ENCODE results near the gene NFATC1. TPM values are rescaled to one million over a fixed set of nuclear protein-coding genes. Genes with fewer than 3 reads are reported as not detected.

Gene NFATC1
- total RNA-seq, 4 donors from 2014 or later, result 13.1 to 21.3 (median 16.2) TPM

GRCh38 chr18:79354350-79354749 is 41.4 kb upstream of the NFATC1 start:
- ATAC-seq, result no peak
- WGBS, 2 donors (ENCODE audit: low coverage in 1 of 2), result 80% methylated on average over 2 of the region's 8 CpGs; no CpG with 5 or more reads in 1 of the 2 donors
- Histone ChIP-seq H3K27ac (no peak overlapping the region), H3K27me3 (no peaks in the 10 kb centered on the region), H3K4me3 (no peak overlapping the region), H3K36me3 (peaks cover 0 to 65% of the 10 kb centered on the region in 2 donors), H3K9me3 (no peaks in the 10 kb centered on the region), H3K4me1 (no peaks in the 10 kb centered on the region)
- TF ChIP-seq POLR2AphosphoS5 (IDR thresholded peaks at IDR 0.05), result no peak
- no peak for TF ChIP-seq CTCF (IDR thresholded peaks at IDR 0.05)
- no peak for TF ChIP-seq EP300 (IDR thresholded peaks at IDR 0.05)
- TF ChIP-seq POLR2A (IDR thresholded peaks at IDR 0.05), result no peak

DNA sequence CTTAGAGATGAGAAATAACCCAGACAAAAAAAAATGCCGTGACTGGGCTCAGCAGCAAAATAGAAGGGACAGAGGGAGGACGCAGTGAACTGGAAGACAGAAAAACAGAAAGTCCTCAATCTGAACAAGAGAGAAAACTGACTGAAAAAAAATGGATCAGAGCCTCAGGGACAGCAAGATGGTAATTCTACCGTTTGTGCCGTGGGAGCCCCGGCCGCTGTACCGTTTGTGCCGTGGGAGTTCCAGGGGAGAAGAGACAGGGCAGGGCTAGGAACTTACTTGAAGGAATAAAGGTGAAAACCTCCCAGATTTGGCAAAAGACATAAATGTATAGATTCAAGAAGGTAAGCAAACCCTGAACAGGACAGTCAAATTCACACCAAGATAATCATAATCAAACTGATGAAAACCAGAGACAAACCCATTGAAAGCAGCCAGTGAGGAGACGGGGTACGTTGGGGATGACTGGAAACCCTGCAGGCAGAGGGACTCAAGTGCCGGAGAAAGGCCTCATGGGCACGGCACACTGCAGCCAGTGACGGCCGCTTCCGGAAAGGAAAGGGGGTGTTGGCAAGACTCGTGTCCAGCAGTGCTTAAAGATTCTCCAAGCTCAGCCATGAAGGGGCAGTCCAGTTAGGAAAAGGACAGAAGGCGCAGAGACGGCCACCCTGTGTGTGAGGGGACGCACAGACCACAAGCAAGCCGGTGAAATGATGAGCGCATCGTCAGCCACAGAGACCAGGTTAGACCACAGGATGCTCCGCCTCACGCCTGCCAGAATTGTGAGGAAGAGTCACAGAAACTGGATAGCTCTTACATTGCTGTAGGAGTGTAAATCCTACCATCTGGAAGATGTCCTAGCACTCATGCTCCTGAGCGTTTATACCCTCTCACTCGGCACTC is 40.0 kb upstream of the NFATC1 start:
- 87 to 92% methylated on average over 5 to 26 of the region's 26 CpGs for WGBS, 2 donors (ENCODE audit: low coverage in 1 of 2)
- Histone ChIP-seq H3K27ac (no peak overlapping the region), H3K4me1 (no peaks in the 10 kb centered on the region), H3K9me3 (no peaks in the 10 kb centered on the region), H3K27me3 (no peaks in the 10 kb centered on the region), H3K4me3 (no peak overlapping the region), H3K36me3 (peaks cover 0 to 65% of the 10 kb centered on the region in 2 donors)
- TF ChIP-seq POLR2AphosphoS5 (IDR thresholded peaks at IDR 0.05) (no peak), EP300 (IDR thresholded peaks at IDR 0.05) (no peak), CTCF (IDR thresholded peaks at IDR 0.05) (no peak), POLR2A (IDR thresholded peaks at IDR 0.05) (no peak)
- no peak for ATAC-seq

DNA sequence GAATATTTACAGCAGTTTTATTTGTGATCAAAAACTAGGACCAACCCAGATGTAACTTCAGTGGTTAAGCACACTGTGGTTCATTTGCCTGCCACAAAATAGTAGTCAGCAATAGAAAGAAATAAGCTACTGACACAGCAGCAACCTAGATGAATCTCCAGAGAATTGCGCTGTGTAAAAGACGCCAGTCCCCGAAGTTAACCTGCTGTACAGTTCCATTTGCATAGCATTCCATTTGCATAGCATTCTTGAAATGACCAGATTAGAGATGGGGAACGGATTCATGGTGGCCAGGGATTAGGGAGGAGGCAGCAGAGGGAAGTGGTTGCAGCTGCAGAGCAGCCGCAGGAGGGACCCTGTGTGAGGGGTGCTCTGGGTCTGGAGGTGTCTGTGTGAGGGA is 39.3 kb upstream of the NFATC1 start:
- H3K36me3 ChIP-seq, result peaks cover 0 to 65% of the 10 kb centered on the region in 2 donors
- ATAC-seq, result no peak
- H3K9me3 ChIP-seq, result no peaks in the 10 kb centered on the region
- no peaks in the 10 kb centered on the region for H3K4me1 ChIP-seq
- H3K4me3 ChIP-seq, result no peak overlapping the region
- no peaks in the 10 kb centered on the region for H3K27me3 ChIP-seq
- no peak overlapping the region for H3K27ac ChIP-seq
- TF ChIP-seq EP300 (IDR thresholded peaks at IDR 0.05), result no peak
- no peak for TF ChIP-seq POLR2A (IDR thresholded peaks at IDR 0.05)
- TF ChIP-seq CTCF (IDR thresholded peaks at IDR 0.05), result no peak
- WGBS, 2 donors (ENCODE audit: low coverage in 1 of 2), result 87 to 88% methylated on average over 3 to 4 of the region's 5 CpGs

DNA sequence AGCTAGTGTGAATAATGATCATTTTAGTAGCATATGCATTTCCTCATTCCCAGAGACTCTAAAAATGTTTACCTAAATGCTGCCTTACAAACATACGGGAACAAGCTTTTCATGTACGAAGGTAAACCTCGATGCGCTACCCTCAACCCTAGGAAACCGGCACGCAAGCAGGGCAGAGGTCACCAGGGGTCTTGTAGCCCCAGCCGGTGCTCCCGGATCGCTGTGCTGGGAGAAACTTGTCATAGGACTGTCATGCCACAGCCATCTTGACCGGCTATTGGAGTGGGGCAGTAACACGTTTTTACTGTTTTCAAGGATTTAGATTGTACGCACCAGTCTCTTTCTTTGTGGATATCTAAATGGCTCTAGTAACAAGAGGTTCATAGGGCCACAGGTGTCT is 34.8 kb upstream of the NFATC1 start:
- 88 to 94% methylated on average over 12 of the region's 12 CpGs for WGBS, 2 donors (ENCODE audit: low coverage in 1 of 2)

More for the DNA sequence above, 34.8 kb upstream of the NFATC1 start:
- H3K9me3 ChIP-seq, result no peaks in the 10 kb centered on the region
- H3K4me3 ChIP-seq, result no peak overlapping the region
- ATAC-seq, result no peak
- H3K27ac ChIP-seq, result no peak overlapping the region
- no peaks in the 10 kb centered on the region for H3K4me1 ChIP-seq
- H3K36me3 ChIP-seq, result peaks cover 0 to 62% of the 10 kb centered on the region in 2 donors
- no peak for TF ChIP-seq POLR2A (IDR thresholded peaks at IDR 0.05)
- no peak for TF ChIP-seq EP300 (IDR thresholded peaks at IDR 0.05)
- TF ChIP-seq CTCF (IDR thresholded peaks at IDR 0.05), result no peak
- no peak for TF ChIP-seq POLR2AphosphoS5 (IDR thresholded peaks at IDR 0.05)
- no peaks in the 10 kb centered on the region for H3K27me3 ChIP-seq
